K562 (cell line): ENCODE results near the gene CHST14. TPM values are rescaled to one million over a fixed set of nuclear protein-coding genes. Genes with fewer than 3 reads are reported as not detected.

Source experiments
- BDP1 ChIP-seq: IDR thresholded peaks from 3 replicates; pipeline ENCODE4 v1.6.1; 2011; ENCODE audit not compliant: insufficient read length, insufficient read depth
- ESRRB ChIP-seq: fragments of 250-450 bp; sonication (Bioruptor Pico); IDR thresholded peaks from 2 replicates; pipeline ENCODE4 v1.5.0; 2020; ENCODE audit warnings: mild to moderate bottlenecking, moderate library complexity, borderline replicate concordance
- FOSL1 ChIP-seq: fragments of 200-800 bp; sonication (Bioruptor generic); conservative IDR thresholded peaks from 2 replicates; pipeline ENCODE4 v1.6.1; 2016; ENCODE audit warnings: missing genetic modification characterization, missing compliant biosample characterization
- KDM5B ChIP-seq: fragments of 200-600 bp; sonication (generic); IDR thresholded peaks from 2 replicates; pipeline ENCODE4 v1.6.1; 2012; ENCODE audit warnings: low read depth, mild to moderate bottlenecking, moderate library complexity, low read length, control low read depth, inconsistent platforms; ENCODE audit not compliant: insufficient replicate concordance
- KLF13 ChIP-seq: fragments of 450-650 bp; IDR thresholded peaks from 2 replicates; pipeline ENCODE4 v1.6.1; 2016; ENCODE audit warnings: missing genetic modification characterization, low read depth, mild to moderate bottlenecking, missing compliant biosample characterization, moderate library complexity, borderline replicate concordance
- MAZ ChIP-seq, 2 experiments: fragments of 450-650 bp in 1 of 2; sonication (generic) in 1 of 2; formaldehyde crosslinking; IDR thresholded peaks in 1 of 2; conservative IDR thresholded peaks in 1 of 2; 2 replicates each; pipeline versions ENCODE4 v1.4.0 to v1.5.0; 2020; ENCODE audit warnings: mild to moderate bottlenecking in 1 of 2, missing genetic modification reagents in 1 of 2
- NCOA4 ChIP-seq: fragments of 450-650 bp; IDR thresholded peaks from 2 replicates; pipeline ENCODE4 v1.6.1; 2018; ENCODE audit warnings: mild to moderate bottlenecking; ENCODE audit not compliant: partially characterized antibody
- SMC3 ChIP-seq: conservative IDR thresholded peaks from 2 replicates; pipeline ENCODE4 v1.6.1; 2011; ENCODE audit warnings: low read depth, low read length, improper control_type of control experiment; ENCODE audit not compliant: insufficient read depth
- TCF7 ChIP-seq: sonication (generic); IDR thresholded peaks from 2 replicates; pipeline ENCODE4 v1.6.1; 2016; ENCODE audit warnings: antibody characterized with exemption, borderline replicate concordance
- ZNF274 ChIP-seq: IDR thresholded peaks from 2 replicates; pipeline ENCODE4 v1.6.1; 2011; ENCODE audit warnings: low read depth, mild to moderate bottlenecking, low read length, moderate library complexity, borderline replicate concordance
- ZNF668 ChIP-seq: fragments of 250-450 bp; sonication (Bioruptor Pico); IDR thresholded peaks from 2 replicates; pipeline ENCODE4 v1.8.0; 2022; ENCODE audit warnings: mild to moderate bottlenecking, inconsistent platforms
- ZNF785 ChIP-seq: fragments of 250-450 bp; sonication (Bioruptor Pico); IDR thresholded peaks from 2 replicates; pipeline ENCODE4 v1.4.0; 2020; ENCODE audit warnings: mild to moderate bottlenecking
- polyA plus RNA-seq, 8 experiments: library from polyadenylated mRNA; depleted of rRNA in 4 of 8; stranded (reverse) in 5 of 8; unstranded in 3 of 8; fragments of >200 nt; fragmentation: Nextera tagmentation in 2 of 8; fragmentation: Illumina TruSeq in 1 of 8; extraction: Ambion mirVana in 2 of 8; extraction: Trizol in 1 of 8; gene quantifications; 2 replicates each; pipeline versions ENCODE4 v1.2.1 to v1.2.3, GENCODE V29; 2011 to 2014; ENCODE audit warnings: inconsistent platforms in 1 of 8, missing spikeins in 1 of 8
- total RNA-seq, 7 experiments: library from RNA; depleted of rRNA in 6 of 7; stranded (reverse); fragments of >200 nt in 6 of 7; fragmentation: Illumina TruSeq in 2 of 7; extraction: Trizol in 2 of 7; gene quantifications; 2 replicates each; pipeline versions ENCODE4 v1.2.1 to v1.2.3, GENCODE V29; 2011 to 2021; ENCODE audit warnings: low replicate concordance in 1 of 7
- TF ChIP-seq, protein P1 (sequence below), 3 experiments: IDR thresholded peaks in 2 of 3; conservative IDR thresholded peaks in 1 of 3; 2 replicates each; pipeline ENCODE4 v1.5.1; 2011 to 2012; ENCODE audit warnings: low read length in 3 of 3, mild to moderate bottlenecking in 3 of 3, control low read depth in 2 of 3, improper control_type of control experiment in 1 of 3, inconsistent platforms in 1 of 3, low read depth in 1 of 3, mixed read lengths in 1 of 3, moderate library complexity in 1 of 3; ENCODE audit not compliant: insufficient read depth in 2 of 3
- TF ChIP-seq, protein P2 (sequence below): fragments of 450-650 bp; IDR thresholded peaks from 2 replicates; pipeline ENCODE4 v1.6.1; 2014; ENCODE audit warnings: low read depth, mild to moderate bottlenecking, moderate library complexity, borderline replicate concordance
- TF ChIP-seq, protein P3 (sequence below): sonication (generic); formaldehyde crosslinking; IDR thresholded peaks from 2 replicates; pipeline ENCODE4 v1.8.0; 2022; ENCODE audit warnings: missing genetic modification reagents, mild to moderate bottlenecking, borderline replicate concordance
- TF ChIP-seq, protein P4 (sequence below): fragments of 450-650 bp; formaldehyde crosslinking; IDR thresholded peaks from 2 replicates; pipeline ENCODE4 v1.4.0; 2020; ENCODE audit warnings: mild to moderate bottlenecking, moderate library complexity
- TF ChIP-seq, protein P5 (sequence below): fragments of 450-650 bp; formaldehyde crosslinking; IDR thresholded peaks from 2 replicates; pipeline ENCODE4 v1.4.0; 2022; ENCODE audit warnings: mild to moderate bottlenecking, moderate library complexity
- TF ChIP-seq, protein P6 (sequence below): sonication (generic); formaldehyde crosslinking; IDR thresholded peaks from 2 replicates; pipeline ENCODE4 v1.8.1; 2022; ENCODE audit warnings: missing genetic modification reagents

CHST14 gene
- total and polyA plus RNA-seq, 9 of the 15 experiments (the other 6 are each of a cell fraction or from before 2014, with no cell fraction given), result 1.6 to 12.1 (median 4.5) TPM

DNA sequence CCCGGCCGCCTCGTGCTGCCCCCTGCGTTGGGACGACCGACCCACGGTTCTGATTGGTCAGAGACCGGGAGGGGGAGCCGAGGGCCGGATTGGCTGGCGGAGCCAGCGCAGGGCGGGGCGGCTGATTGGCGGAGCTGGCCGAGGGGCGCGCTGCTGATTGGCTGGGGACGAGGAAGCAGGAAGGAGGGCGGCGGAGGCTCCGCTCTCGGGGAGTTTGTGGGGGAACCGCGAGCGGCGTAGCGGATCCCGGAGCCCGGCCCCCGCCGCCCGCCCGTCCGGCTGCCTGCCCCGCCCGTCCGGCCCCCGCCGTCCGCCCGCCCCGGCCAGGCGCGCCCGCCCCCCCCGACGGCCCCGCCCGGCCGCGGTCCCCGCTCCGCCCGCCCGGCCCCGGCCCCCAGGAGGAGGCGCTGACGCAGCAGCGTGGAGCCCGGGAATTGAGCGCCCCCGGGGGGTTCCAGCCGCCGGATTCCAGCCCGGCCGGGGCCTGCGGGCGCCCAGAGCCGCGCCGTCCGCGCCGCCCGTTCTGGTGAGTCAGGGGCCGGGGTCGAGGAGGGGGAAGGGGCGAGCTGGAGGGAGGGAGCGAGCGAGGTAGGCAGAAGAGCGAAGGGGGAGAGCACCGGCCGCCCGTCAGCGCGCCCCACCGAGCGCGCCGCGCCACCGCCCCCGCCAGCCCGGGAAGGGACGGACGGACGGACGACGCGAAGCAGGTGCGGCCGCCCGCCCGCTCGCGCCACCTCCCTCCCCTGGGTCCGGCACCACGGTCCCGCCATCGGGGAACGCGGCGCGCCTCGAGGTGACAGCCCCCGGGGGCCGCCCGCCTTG lies 29.8 kb upstream of the CHST14 start, which contains the start of gene BAHD1 (continued):
- TF ChIP-seq NCOA4, result no peak
- no peak for TF ChIP-seq BDP1
- peak; percentile 14; the same call in 1 of the 2 replicates for TF ChIP-seq FOSL1 (tag)
- TF ChIP-seq, protein P1, sequence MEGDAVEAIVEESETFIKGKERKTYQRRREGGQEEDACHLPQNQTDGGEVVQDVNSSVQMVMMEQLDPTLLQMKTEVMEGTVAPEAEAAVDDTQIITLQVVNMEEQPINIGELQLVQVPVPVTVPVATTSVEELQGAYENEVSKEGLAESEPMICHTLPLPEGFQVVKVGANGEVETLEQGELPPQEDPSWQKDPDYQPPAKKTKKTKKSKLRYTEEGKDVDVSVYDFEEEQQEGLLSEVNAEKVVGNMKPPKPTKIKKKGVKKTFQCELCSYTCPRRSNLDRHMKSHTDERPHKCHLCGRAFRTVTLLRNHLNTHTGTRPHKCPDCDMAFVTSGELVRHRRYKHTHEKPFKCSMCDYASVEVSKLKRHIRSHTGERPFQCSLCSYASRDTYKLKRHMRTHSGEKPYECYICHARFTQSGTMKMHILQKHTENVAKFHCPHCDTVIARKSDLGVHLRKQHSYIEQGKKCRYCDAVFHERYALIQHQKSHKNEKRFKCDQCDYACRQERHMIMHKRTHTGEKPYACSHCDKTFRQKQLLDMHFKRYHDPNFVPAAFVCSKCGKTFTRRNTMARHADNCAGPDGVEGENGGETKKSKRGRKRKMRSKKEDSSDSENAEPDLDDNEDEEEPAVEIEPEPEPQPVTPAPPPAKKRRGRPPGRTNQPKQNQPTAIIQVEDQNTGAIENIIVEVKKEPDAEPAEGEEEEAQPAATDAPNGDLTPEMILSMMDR (IDR thresholded peaks at IDR 0.05 in 2 of 3, conservative IDR thresholded peaks at IDR 0.05 in 1 of 3; ENCODE audit: insufficient read depth in 2 of 3, low read depth in 1 of 3, low read length in 3 of 3), result peak in 2 of 3 experiments; percentile 38 to 71; a peak in 4 of 6 replicates
- no peak for TF ChIP-seq ZNF668
- TF ChIP-seq KLF13 (tag), result no peak
- TF ChIP-seq, protein P2, sequence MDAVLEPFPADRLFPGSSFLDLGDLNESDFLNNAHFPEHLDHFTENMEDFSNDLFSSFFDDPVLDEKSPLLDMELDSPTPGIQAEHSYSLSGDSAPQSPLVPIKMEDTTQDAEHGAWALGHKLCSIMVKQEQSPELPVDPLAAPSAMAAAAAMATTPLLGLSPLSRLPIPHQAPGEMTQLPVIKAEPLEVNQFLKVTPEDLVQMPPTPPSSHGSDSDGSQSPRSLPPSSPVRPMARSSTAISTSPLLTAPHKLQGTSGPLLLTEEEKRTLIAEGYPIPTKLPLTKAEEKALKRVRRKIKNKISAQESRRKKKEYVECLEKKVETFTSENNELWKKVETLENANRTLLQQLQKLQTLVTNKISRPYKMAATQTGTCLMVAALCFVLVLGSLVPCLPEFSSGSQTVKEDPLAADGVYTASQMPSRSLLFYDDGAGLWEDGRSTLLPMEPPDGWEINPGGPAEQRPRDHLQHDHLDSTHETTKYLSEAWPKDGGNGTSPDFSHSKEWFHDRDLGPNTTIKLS, result no peak
- no peak for TF ChIP-seq SMC3
- TF ChIP-seq, protein P3, sequence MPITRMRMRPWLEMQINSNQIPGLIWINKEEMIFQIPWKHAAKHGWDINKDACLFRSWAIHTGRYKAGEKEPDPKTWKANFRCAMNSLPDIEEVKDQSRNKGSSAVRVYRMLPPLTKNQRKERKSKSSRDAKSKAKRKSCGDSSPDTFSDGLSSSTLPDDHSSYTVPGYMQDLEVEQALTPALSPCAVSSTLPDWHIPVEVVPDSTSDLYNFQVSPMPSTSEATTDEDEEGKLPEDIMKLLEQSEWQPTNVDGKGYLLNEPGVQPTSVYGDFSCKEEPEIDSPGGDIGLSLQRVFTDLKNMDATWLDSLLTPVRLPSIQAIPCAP (CRISPR knock-in tag), result no peak
- TF ChIP-seq ZNF274, result no peak
- peak; percentile 49 to 85 for TF ChIP-seq MAZ (CRISPR knock-in tag; conservative IDR thresholded peaks at IDR 0.05 in 1 of 2, IDR thresholded peaks at IDR 0.05 in 1 of 2)
- TF ChIP-seq, protein P4, sequence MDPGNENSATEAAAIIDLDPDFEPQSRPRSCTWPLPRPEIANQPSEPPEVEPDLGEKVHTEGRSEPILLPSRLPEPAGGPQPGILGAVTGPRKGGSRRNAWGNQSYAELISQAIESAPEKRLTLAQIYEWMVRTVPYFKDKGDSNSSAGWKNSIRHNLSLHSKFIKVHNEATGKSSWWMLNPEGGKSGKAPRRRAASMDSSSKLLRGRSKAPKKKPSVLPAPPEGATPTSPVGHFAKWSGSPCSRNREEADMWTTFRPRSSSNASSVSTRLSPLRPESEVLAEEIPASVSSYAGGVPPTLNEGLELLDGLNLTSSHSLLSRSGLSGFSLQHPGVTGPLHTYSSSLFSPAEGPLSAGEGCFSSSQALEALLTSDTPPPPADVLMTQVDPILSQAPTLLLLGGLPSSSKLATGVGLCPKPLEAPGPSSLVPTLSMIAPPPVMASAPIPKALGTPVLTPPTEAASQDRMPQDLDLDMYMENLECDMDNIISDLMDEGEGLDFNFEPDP, result no peak
- TF ChIP-seq, protein P5, sequence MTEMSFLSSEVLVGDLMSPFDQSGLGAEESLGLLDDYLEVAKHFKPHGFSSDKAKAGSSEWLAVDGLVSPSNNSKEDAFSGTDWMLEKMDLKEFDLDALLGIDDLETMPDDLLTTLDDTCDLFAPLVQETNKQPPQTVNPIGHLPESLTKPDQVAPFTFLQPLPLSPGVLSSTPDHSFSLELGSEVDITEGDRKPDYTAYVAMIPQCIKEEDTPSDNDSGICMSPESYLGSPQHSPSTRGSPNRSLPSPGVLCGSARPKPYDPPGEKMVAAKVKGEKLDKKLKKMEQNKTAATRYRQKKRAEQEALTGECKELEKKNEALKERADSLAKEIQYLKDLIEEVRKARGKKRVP, result no peak
- no peak for TF ChIP-seq TCF7
- TF ChIP-seq KDM5B, result peak; percentile 11
- TF ChIP-seq, protein P6, sequence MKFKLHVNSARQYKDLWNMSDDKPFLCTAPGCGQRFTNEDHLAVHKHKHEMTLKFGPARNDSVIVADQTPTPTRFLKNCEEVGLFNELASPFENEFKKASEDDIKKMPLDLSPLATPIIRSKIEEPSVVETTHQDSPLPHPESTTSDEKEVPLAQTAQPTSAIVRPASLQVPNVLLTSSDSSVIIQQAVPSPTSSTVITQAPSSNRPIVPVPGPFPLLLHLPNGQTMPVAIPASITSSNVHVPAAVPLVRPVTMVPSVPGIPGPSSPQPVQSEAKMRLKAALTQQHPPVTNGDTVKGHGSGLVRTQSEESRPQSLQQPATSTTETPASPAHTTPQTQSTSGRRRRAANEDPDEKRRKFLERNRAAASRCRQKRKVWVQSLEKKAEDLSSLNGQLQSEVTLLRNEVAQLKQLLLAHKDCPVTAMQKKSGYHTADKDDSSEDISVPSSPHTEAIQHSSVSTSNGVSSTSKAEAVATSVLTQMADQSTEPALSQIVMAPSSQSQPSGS (CRISPR knock-in tag), result no peak
- TF ChIP-seq ESRRB, result no peak
- TF ChIP-seq ZNF785, result no peak
